Hippocampal formation (tissue), 2 donors: ENCODE results near the gene AKAP5.
A peak's percentile ranks its signal among the peaks of the same experiment; 100 is the strongest.
"Not testable (repeated sequence)": the region's sequence is repeated elsewhere in the genome, so short reads cannot be mapped to it uniquely, and the experiment has no call there.

Experiments
- DNase-seq, 2 donors: peaks; one replicate each; lab custom pipeline; 2025; lab: John Stamatoyannopoulos, UW

The AKAP5 gene

DNA sequence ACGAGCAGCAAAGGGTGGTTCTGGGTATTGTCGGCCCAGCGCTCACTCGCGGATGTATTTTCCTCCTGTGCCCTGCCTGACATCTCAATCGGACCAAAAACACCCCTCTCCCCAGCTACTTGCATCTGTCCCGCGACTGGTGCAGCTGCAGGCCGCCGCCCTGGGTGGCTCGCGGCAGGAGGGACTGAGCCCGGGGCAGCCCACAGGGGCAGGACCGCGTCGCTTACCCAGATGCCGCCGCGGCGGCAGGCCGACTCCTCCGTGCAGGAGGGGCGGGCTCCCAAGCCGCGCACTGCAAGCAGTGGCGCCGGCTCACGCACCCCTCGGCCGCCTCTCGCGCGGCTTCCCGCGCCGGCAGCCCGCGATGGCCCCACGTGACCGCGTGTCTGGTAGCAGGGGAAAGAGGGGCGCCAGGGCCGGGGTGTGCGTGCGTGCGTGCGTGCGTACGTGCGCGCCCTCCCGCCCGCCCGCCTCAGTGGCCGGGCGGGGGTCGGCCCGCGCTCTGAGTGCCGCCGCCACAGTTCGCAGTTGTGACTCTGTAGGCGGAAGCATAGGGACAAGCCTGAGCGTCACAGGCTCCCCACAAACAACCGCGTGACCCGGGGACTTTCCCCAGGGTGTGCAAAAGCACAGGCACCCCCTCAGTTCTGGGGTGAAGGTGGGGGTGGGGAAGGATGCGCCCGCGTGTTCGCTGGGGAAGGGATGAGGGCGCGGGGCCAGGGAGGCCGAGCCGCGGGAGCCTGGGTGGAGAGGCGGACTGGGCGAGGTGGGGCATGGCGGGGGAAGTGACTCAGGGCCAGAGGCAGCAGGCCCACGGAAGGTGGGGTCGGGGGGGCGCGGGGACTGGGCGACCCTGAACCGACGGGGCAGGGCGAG, 38.4 kb downstream of the AKAP5 start, which contains the start of gene ZBTB25:
TSS of gene ZBTB25 (minus strand) at position 405 of the 876 bp plus-strand sequence. CDS start 13,305 bp downstream, outside the sequence.
- DNase-seq = peak; percentile 84 to 88

DNA sequence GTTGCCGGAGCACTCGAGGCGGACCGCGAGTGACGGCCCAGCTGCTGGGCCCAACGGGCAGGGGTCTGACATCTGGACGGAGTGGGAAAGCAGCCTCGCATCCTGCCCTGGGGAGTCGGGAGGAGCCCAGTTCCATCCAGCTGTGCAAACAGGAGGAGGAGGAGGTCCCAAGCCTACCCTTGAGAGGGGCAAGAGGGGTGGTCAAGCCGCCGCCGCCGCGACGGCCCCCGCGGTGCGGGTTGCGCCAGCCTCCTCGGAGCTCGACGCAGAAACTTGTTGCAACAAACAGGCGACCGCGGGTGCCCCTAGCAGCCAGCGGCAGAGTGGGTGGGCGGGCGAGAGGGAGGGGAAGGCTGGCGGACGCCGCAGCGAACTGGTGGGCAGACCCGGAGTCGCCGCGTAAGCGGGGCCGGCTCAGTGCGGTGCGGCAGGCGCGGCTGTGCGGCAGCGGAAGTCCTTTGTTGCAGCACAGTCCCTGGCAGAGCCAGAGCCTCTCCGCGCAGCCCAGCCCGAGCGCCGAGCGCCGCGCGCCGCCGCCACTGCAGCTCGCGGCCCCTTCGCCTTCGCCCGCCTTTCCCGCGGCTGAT, 39.1 kb downstream of the AKAP5 start, which contains the start of gene ZBTB1:
TSS of gene ZBTB1 (plus strand) at position 461 of the 587 bp plus-strand sequence. CDS start 16,735 bp downstream, outside the sequence.
- DNase-seq = peak; percentile 58 to 78

GRCh38 chr14:64504897-64505794, 39.8 kb downstream of the AKAP5 start:
- DNase-seq = peak; percentile 75 to 84

DNA sequence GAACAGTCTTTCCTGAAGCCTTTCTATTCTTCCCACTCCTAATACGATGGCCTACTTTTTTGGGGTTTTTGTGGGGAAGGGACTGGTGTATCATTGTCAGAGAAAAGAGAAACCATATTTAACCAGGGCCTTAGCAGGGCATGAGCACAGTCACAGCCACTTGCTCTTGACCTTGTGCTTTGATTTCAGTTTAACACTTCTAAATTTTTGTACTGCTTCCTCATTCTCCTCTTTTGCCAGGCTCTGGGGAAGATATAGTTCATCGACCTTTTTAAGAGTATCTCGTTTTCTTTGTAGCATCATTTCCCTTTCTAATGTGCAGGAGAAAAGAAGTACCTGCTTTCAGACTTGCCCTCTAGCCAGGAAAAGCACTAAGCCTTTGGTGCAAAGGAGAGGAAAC, 41.4 kb downstream of the AKAP5 start:
- DNase-seq = no peak

DNA sequence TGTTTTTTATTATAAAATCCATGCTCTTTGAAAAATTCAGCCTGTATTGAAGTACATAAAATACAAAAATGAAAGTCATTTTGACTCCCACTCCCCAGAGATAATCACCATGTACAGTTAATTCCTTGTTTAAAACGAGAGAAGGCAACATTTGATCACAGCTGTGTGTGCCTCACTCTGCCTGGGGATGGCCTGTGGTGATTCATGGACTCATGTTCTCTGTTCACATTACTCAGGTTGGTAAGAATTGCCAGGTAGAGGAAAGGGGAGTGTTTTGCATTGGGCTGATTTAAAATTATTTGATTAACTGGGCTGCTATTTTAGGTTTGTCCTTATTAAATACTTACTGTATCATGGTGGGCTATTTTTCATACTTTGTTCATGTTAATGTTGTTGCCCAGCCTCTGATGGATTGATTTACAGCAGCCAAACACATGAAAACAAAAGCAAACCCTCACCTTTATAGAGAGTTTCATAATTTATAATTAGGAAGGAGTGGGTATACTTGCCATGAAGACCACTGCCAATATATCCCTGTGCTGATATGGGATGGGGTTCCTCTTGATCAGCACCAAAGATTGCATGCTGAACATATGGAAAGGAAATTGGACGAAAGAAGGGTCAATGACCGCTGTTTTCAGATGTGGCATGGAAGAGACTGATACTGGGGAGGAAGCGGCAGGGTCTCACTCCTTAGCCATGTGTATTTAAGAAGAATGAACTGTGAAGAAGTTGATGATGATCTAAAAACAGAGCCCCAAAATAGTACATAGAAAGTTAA, 42.3 kb downstream of the AKAP5 start:
- no peak for DNase-seq

- DNase-seq = no peak
Observed at GRCh38 chr14:64508215-64508776, 43.0 kb downstream of the AKAP5 start.

DNA sequence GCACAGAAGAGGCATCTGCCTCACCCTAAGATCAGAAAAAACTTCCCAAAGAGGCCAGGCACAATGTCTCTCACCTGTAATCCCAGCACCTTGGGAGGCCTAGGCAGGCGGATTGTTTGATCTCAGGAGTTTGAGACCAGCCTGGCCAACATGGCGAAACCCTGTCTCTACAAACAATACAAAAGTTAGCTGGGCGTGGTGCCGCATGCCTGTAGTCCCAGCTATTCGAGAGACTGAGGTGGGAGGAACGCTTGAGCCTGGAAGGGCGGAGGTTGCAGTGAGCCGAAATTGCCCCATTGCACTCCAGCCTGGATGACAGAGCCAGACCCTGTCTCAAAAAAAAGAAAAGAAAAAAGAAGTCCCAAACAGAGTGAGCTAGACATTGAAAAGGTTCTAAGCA, 43.7 kb downstream of the AKAP5 start:
- no peak for DNase-seq

GRCh38 chr14:64510825-64511671, 45.7 kb downstream of the AKAP5 start:
- DNase-seq = peak; percentile 46 to 80

DNA sequence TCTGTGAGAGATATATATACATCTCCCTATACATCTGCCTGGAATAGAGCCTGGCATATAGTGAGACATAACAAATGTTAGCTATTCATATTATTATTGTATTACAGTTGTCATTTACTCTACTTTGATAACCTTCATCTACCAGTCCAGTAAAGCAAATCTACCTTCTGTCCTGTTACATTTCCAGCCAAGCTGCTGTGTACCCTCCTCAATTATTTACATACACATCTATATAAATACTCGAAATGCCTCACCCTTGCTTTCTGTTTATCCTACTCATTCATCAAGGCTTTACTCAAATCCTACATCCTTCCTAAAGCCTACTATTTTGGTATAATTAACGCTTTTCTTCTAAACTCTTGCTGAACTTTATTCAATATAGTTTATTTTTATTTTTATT, 48.0 kb downstream of the AKAP5 start:
- DNase-seq = no peak

DNA sequence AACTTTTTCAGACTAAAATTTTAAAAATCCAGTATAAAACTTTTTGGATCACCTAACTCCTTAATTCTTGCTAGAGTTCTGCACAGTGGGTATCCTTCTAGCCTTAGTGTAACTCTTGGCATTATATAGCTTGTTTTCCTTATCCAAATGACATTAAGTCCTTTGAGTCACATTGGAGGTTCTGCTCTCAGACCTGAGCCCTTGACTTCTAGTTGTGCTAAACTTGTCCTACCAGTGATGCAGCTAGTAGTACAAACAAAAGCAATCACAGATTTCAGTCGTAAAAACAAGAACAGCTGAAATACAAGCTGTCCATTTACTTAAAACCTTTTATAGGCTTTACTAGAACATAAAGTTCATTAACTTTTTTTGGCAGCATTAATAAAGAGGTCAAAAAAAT, 49.8 kb downstream of the AKAP5 start:
- DNase-seq = no peak

DNA sequence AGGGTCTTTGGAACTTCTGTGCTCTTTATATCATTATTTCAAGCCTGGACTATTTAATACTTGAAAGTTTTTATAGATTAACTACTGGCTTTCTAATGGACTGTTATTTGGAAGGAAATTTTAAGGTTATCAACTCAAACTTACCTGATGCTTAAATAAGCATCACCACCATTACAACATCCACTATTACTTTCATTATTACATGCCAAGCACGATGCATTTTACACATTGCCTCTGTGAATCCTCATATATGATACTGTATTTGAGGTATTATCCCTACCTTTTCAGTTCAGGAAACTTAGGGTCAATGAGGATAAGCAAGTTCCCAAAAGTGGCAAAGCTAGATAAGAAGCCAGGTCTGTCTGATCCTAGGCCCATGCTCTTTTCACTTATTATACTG, 51.7 kb downstream of the AKAP5 start:
- DNase-seq = no peak

DNA sequence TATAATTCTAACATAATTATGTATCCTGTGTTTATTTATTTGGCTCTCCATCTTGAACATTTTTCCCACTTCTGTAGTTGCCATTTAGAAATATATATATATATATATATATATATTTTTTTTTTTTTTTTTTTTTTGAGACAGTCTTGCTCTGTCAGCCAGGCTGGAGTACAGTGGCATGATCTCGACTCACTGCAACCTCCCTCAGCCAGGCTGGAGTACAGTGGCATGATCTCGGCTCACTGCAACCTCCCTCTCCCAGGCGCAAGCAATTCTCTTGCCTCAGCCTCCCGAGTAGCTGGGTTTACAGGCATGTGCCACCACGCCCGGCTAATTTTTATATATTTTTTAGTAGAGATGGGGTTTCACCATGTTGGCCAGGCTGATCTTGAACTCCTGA, 52.4 kb downstream of the AKAP5 start:
- DNase-seq = not testable (repeated sequence)

- DNase-seq = no peak
Observed at GRCh38 chr14:64518229-64518628, 52.9 kb downstream of the AKAP5 start.

DNA sequence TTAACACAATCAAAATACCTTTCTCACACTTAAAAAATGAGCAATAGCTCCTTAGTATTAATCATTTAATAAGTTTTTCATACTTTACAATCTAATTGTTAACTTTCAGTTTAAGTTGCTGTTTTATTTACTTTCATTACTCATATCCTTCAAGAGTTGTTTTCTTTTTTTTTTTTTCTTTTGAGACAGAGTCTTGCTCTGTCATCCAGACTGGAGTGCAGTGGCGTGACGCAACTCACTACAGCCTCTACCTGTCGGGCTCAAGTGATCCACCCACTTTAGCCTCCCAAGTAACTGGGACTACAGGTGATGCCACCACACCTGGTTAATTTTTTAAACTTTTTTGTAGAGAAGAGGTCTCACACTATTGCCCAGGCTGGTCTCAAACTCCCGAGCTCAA, 55.4 kb downstream of the AKAP5 start:
- no peak for DNase-seq

DNA sequence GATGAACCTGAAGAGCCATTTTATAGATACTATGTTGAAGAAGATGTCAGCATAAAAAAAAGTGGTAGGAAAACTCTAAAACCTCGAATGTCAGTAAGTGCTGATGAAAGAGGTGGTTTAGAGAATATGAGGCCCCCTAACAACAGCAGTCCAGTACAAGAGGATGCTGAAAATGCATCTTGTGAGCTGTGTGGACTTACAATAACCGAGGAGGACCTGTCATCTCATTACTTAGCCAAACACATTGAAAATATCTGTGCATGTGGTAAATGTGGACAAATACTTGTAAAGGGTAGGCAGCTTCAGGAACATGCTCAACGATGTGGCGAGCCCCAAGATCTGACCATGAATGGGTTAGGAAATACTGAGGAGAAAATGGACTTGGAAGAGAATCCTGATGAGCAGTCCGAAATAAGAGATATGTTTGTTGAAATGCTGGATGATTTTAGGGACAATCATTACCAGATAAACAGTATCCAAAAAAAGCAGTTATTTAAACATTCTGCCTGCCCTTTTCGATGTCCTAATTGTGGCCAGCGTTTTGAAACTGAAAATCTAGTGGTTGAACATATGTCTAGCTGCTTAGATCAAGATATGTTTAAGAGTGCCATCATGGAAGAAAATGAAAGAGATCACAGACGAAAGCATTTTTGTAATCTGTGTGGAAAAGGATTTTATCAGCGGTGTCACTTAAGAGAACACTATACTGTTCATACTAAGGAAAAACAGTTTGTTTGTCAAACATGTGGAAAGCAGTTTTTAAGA, 57.5 kb downstream of the AKAP5 start:
- no peak for DNase-seq
